Right atrium auricular region (tissue), 2 donors: ENCODE measurements around the gene MATK. TPM values are rescaled to one million over a fixed set of nuclear protein-coding genes. Genes with fewer than 3 reads are reported as not detected.

Experiments used
- DNase-seq: peaks from one replicate; pipeline ENCODE4 v3.0.0-alpha.2; 2019; ENCODE audit warnings: low spot score
- H3K27ac ChIP-seq, 2 donors: fragments of 200-600 bp; sonication (generic); 1 replicate in 1 of 2; 2 replicates in 1 of 2; pipeline ENCODE4 v1.5.1; 2016 to 2019
- H3K27me3 ChIP-seq, 2 donors: fragments of 200-600 bp; sonication (generic); one replicate each; pipeline versions ENCODE4 v1.5.1 to v1.6.0; 2017 to 2019
- H3K36me3 ChIP-seq: fragments of 200-600 bp; sonication (generic); one replicate; pipeline ENCODE4 v1.5.1; 2016
- H3K4me1 ChIP-seq, 2 donors: fragments of 200-600 bp; sonication (generic); one replicate each; pipeline versions ENCODE4 v1.5.1 to v1.6.0; 2017 to 2019
- H3K4me3 ChIP-seq, 2 donors: fragments of 200-600 bp; sonication (generic); 1 replicate in 1 of 2; 2 replicates in 1 of 2; pipeline ENCODE4 v1.5.1; 2017 to 2019; ENCODE audit warnings: mild to moderate bottlenecking in 1 of 2, moderate library complexity in 1 of 2
- H3K9me3 ChIP-seq, 2 donors: fragments of 200-600 bp; sonication (generic); one replicate each; pipeline ENCODE4 v1.5.1; 2019
- total RNA-seq, 2 donors: library from RNA; depleted of rRNA; stranded (reverse); fragments of >200 nt; gene quantifications; one replicate each; pipeline ENCODE4 v1.1.0, GENCODE V29; 2016
- TF ChIP-seq, protein P1 (sequence below), 2 donors: fragments of 200-600 bp; sonication (generic); IDR thresholded peaks; one replicate each; pipeline ENCODE4 v1.5.1; 2019; ENCODE audit warnings: antibody characterized with exemption in 2 of 2

Gene MATK
- total RNA-seq, 2 donors from 2014 or later, result 0.26 to 1.5 TPM

DNA sequence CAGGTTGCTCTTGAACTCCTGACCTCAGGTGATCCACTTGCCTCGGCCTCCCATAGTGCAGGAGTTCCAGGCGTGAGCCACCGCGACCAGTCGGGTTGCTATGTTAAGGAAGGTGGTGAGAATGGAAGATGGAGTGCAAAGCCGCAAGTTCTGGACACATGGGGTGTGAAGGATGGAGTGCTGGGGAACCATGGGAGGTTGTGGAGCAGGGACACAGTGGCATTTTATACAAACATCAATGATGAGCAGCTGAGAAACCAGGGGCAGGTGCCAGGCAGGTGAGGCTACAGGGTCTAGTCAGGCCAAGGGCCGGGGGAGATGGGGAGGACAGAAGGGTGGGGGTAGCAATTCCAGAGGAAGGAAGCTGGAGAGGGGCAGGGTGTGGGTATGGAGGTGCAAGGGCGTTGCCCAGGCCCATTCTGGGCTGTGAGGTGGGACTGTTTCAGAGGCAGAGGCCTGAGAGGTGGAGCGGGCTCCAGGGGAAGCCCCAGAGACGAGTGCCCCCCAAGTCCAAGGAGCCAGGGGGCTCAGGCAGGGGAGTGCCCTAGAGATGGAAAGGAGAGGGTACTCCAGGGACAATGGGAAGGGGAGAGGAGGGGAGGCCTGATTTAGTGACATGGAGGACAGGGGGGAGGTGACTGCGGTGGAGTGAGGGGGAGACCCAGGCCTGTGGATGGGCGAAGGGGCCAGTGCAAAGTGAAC is 12.2 kb downstream of the MATK start:
- TF ChIP-seq, protein P1, sequence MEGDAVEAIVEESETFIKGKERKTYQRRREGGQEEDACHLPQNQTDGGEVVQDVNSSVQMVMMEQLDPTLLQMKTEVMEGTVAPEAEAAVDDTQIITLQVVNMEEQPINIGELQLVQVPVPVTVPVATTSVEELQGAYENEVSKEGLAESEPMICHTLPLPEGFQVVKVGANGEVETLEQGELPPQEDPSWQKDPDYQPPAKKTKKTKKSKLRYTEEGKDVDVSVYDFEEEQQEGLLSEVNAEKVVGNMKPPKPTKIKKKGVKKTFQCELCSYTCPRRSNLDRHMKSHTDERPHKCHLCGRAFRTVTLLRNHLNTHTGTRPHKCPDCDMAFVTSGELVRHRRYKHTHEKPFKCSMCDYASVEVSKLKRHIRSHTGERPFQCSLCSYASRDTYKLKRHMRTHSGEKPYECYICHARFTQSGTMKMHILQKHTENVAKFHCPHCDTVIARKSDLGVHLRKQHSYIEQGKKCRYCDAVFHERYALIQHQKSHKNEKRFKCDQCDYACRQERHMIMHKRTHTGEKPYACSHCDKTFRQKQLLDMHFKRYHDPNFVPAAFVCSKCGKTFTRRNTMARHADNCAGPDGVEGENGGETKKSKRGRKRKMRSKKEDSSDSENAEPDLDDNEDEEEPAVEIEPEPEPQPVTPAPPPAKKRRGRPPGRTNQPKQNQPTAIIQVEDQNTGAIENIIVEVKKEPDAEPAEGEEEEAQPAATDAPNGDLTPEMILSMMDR (IDR thresholded peaks at IDR 0.05), result no peak
- Histone ChIP-seq H3K27ac (no peak overlapping the region), H3K36me3 (no peaks in the 10 kb centered on the region), H3K4me1 (no peaks in the 10 kb centered on the region), H3K27me3 (no peaks in the 10 kb centered on the region), H3K9me3 (no peaks in the 10 kb centered on the region), H3K4me3 (no peak overlapping the region)
- DNase-seq, result no peak

DNA sequence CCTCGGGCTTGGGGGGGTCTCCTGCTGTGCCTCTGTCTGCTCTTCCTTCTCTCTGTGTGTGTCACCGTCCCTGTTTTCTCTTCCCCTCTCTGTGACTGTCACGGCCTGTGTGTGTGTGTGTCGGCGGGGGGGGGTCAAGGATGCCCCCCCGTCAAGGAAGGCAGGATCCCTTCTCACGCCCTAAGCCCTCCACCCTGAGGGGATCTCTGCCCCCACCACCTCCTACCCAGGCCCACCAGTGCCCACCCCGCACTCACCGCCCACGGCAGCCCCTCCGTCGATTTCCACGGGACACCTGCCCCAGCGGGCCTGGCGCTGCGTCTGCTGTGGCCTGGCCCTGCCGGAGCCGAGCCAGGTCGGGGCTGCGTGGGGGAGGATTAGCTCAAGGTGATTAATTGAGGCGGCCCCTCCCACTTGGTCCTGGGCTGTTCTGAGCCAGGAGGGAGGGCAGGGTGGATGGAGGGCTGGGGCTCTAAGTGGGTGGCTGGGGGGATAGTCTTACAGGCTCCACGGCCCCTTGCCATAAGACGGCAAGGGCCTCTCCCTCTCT is 14.2 kb downstream of the MATK start, which contains the start of gene RAX2:
TSS of gene RAX2 (minus strand) at position 323 of the 550 bp plus-strand sequence. CDS start 486 bp downstream, outside the sequence.
- Histone ChIP-seq H3K9me3 (no peaks in the 10 kb centered on the region), H3K27ac (no peak within 1 kb of the TSS), H3K4me3 (no peak within 1 kb of the TSS), H3K36me3 (peaks cover 15% of the 10 kb centered on the region), H3K27me3 (no peaks in the 10 kb centered on the region), H3K4me1 (no peaks in the 10 kb centered on the region)
- DNase-seq, result no peak
- TF ChIP-seq, protein P1 (IDR thresholded peaks at IDR 0.05), result no peak

DNA sequence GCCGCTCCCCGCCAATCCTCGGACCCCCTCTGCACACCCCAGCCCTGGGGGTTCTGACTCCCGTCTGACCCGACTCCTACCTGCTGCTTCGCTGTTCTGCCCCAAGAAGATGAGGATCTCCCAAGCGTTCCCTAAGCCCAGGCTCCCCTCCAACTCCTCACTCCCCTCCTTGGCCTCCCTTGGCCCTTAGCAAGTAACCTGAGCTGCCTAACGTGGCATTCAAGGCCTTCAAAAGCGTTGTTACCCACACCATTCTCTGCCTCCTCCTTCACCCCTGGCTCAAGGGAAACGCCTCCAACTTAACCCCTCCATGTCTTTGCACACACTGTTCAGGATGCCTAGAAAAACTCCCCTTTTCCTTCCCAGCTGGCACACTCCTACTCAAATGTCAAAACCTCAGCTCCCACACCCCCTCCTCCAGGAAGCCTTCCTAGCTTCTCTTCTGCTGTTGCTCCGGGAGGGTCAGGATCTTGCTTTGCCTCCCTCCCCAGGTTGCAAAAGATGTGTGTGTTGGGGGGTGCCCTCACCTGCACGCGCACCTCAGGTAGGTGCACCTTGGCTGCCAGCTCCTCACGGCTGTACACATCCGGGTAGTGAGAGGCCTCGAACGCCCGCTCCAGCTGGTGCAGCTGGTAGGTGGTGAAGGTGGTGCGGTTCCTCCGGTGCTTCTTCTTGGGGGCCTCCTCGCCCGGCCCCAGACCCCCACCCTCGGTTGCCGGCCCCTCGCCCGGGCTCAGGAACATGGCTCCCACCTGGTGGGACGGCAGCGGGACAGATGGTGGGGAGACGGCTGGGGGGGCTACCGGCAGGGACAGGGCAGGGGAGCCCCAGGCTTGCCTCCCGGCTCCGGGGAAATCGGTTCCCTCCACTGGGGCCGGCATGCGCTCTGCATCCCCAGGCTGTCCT is 14.9 kb downstream of the MATK start:
- Histone ChIP-seq H3K36me3 (peaks cover 22% of the 10 kb centered on the region), H3K27ac (no peak overlapping the region), H3K27me3 (no peaks in the 10 kb centered on the region), H3K4me1 (no peaks in the 10 kb centered on the region), H3K4me3 (no peak overlapping the region), H3K9me3 (no peaks in the 10 kb centered on the region)
- TF ChIP-seq, protein P1 (IDR thresholded peaks at IDR 0.05), result no peak
- DNase-seq, result no peak

DNA sequence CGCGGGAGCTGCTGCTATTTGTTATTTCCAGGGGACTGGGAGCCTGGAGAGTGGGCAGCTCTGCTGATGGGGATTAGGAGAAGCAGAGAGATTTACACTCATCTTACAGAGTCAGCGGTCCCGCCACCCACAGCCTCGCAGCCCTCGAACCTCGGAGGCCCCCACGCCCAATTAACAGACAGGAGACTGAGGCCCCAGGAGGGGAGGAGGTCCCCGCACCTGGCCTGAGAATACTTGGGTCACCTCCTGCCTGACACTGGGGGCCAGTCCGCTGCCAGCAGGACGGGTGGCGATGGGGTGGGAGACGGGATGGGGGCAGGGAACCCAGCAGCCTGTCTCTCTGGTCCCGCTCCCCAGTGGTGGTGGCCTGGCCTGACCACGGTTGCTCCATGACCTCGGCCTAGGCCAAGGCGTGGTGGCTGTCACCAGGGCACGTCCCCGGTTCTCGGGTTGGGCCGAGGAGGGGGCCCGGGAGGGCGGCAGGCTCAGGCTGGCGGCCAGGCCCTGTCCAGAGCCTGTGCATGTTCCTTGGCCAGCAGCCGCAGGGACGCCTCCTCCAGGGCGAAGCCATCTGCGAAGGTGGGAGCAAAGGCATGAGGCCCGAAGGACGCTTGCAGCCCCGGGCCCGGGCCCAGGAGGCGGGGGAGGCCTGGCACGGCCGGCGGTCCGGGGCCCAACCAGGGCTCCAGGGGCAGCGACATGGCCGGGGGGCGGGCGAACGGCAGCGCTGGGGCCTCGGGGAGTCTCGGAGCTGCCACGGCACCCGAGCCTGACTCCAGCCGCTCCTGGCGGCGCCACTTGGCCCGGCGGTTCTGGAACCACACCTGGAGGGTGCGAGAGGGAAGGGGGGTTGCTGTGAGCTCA is 15.8 kb downstream of the MATK start:
- DNase-seq, result no peak
- TF ChIP-seq, protein P1 (IDR thresholded peaks at IDR 0.05), result no peak
- peaks cover 26% of the 10 kb centered on the region for H3K36me3 ChIP-seq

DNA sequence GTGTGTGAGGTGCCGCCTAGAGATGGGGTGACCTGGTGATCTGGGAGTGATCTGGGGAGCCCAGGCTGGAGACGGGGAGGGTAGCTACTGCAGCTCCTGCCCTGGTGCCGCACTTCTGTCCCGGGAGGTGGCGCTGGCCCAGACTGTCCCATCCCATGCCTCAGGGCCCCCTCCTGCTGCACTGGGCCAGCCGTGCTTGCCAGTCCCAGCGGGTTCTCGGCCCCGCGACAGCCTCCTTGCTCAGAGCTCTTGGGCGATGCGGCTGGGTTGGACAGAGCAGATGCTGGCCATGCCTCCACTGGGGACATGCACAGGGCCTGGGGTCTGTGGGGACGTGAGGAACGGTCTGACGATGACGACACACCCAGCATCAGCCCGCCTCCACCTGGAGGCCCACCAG is 16.7 kb downstream of the MATK start:
- H3K27ac ChIP-seq, result no peak overlapping the region
- H3K36me3 ChIP-seq, result peaks cover 31% of the 10 kb centered on the region
- TF ChIP-seq, protein P1 (IDR thresholded peaks at IDR 0.05), result no peak
- no peak overlapping the region for H3K4me3 ChIP-seq
- H3K4me1 ChIP-seq, result no peaks in the 10 kb centered on the region
- no peaks in the 10 kb centered on the region for H3K27me3 ChIP-seq
- H3K9me3 ChIP-seq, result no peaks in the 10 kb centered on the region
- DNase-seq, result no peak

More for the DNA sequence above, 15.8 kb downstream of the MATK start:
- no peak overlapping the region for H3K4me3 ChIP-seq
- H3K27ac ChIP-seq, result no peak overlapping the region
- H3K4me1 ChIP-seq, result no peaks in the 10 kb centered on the region
- H3K9me3 ChIP-seq, result no peaks in the 10 kb centered on the region
- H3K27me3 ChIP-seq, result no peaks in the 10 kb centered on the region
